SU-DHL-6 (cell line): Measurements from ENCODE around the gene CAP1.

Experiments used
- H2AFZ ChIP-seq: fragments of 200-600 bp; sonication (generic); 2 replicates; pipeline ENCODE4 v1.6.1; 2014; ENCODE audit warnings: low read depth, mild to moderate bottlenecking, moderate library complexity, mixed read lengths, antibody characterized with exemption, low read length; ENCODE audit not compliant: severe bottlenecking
- H3F3A ChIP-seq: fragments of 200-600 bp; shearing (Covaris generic); 2 replicates; pipeline ENCODE4 v1.6.0; 2016; ENCODE audit warnings: antibody characterized with exemption, mild to moderate bottlenecking; ENCODE audit not compliant: insufficient read depth
- H3K27ac ChIP-seq: fragments of 200-600 bp; sonication (generic); 2 replicates; pipeline ENCODE4 v1.5.1; 2016; ENCODE audit warnings: low read depth, mild to moderate bottlenecking, low read length, moderate library complexity, mixed read lengths
- H3K27me3 ChIP-seq: fragments of 200-600 bp; sonication (generic), shearing (Covaris generic); 2 replicates; pipeline ENCODE4 v1.6.0; 2014; ENCODE audit warnings: mild to moderate bottlenecking, low read length
- H3K36me3 ChIP-seq: fragments of 200-600 bp; sonication (generic); 2 replicates; pipeline ENCODE4 v1.6.1; 2014; ENCODE audit warnings: mild to moderate bottlenecking, low read length, mixed read lengths
- H3K4me2 ChIP-seq: fragments of 300-600, 200-600 bp; shearing (Covaris generic), sonication (generic); 2 replicates; pipeline ENCODE4 v1.6.0; 2014; ENCODE audit warnings: low read length, low read depth, mild to moderate bottlenecking; ENCODE audit not compliant: poor library complexity, severe bottlenecking
- H3K4me3 ChIP-seq: fragments of 200-600 bp; sonication (generic); 2 replicates; pipeline ENCODE4 v1.5.1; 2014; ENCODE audit warnings: antibody characterized with exemption, low read length, mild to moderate bottlenecking, mixed read lengths; ENCODE audit not compliant: insufficient read depth, poor library complexity, severe bottlenecking
- H3K79me2 ChIP-seq: fragments of 200-600 bp; sonication (generic); 2 replicates; pipeline ENCODE4 v1.6.1; 2014; ENCODE audit warnings: mild to moderate bottlenecking, low read length, moderate library complexity; ENCODE audit not compliant: insufficient read depth
- H3K9ac ChIP-seq: fragments of 200-600 bp; sonication (generic); 2 replicates; pipeline ENCODE4 v1.7.0; 2014; ENCODE audit warnings: mild to moderate bottlenecking, low read length
- H3K9me2 ChIP-seq: fragments of 200-600 bp; sonication (generic); replicated peaks from 2 replicates; pipeline ENCODE4 v1.6.1; 2014; ENCODE audit warnings: low read length; ENCODE audit not compliant: insufficient read depth
- H3K9me3 ChIP-seq: fragments of 200-600 bp; sonication (generic); 2 replicates; pipeline ENCODE4 v1.6.1; 2014; ENCODE audit warnings: low read length, mixed read lengths; ENCODE audit not compliant: insufficient read depth
- H4K20me1 ChIP-seq: fragments of 200-600 bp; sonication (generic); 2 replicates; pipeline ENCODE4 v1.6.1; 2014; ENCODE audit warnings: low read depth, mild to moderate bottlenecking, antibody characterized with exemption, low read length, moderate library complexity, mixed read lengths
- CTCF ChIP-seq: fragments of 200-600 bp; sonication (generic); IDR thresholded peaks from one replicate; pipeline ENCODE4 v1.5.1; 2017; ENCODE audit warnings: antibody characterized with exemption, mild to moderate bottlenecking, low read length, moderate library complexity; ENCODE audit not compliant: insufficient read depth, poor library complexity, severe bottlenecking
- EZH2phosphoT487 ChIP-seq: fragments of 200-600 bp; sonication (generic), shearing (Covaris generic); conservative IDR thresholded peaks from 2 replicates; pipeline ENCODE4 v1.6.1; 2018; ENCODE audit warnings: mild to moderate bottlenecking, antibody characterized with exemption, low read length, moderate library complexity, mixed read lengths

CAP1 gene

DNA sequence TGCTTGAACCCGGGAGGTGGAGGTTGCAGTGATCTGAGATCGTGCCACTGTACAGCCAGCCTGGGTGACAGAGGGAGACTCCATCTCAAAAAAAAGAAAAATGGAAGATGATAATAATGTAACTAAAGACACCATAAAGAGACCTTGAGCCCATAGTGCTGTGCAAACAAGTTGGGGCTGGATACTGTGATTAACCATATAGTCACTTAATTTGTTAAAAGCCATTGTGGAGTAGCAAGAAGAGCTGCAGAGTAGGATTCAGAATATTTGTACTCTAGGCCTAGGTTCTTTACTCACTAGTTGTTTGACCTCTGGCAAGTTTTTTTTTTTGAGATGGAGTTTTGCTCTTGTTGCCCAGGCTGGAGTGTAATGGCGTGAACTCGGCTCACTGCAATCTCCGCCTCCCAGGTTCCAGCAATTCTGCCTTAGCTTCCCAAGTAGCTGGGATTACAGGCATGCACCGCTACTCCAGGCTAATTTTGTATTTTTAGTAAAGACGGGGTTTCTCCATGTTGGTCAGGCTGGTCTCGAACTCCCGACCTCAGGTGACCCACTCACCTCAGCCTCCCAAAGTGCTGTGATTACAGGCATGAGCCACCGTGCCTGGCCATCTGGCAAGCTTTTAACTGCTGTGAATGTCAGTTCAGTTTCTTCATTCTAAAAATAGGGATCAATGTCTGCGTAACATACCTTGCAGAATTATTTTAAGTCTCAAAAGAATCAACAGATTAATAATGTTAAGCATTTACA lies 12.8 kb downstream of the CAP1 start:
- H3F3A ChIP-seq = no peaks in the 10 kb centered on the region
- H3K4me2 ChIP-seq = no peak overlapping the region
- no peak for TF ChIP-seq CTCF
- no peak for TF ChIP-seq EZH2phosphoT487
- H3K9me3 ChIP-seq = no peaks in the 10 kb centered on the region
- no peak overlapping the region for H2AFZ ChIP-seq
- H3K9me2 ChIP-seq = no peaks in the 10 kb centered on the region
- H3K27me3 ChIP-seq = no peaks in the 10 kb centered on the region
- no peak overlapping the region for H3K4me3 ChIP-seq
- H4K20me1 ChIP-seq = peaks cover 4% of the 10 kb centered on the region; the same call in 1 of the 2 replicates
- peaks cover 96% of the 10 kb centered on the region for H3K79me2 ChIP-seq
- H3K9ac ChIP-seq = no peak overlapping the region
- peaks cover 5% of the 10 kb centered on the region; the same call in 1 of the 2 replicates for H3K36me3 ChIP-seq
- no peak overlapping the region for H3K27ac ChIP-seq

GRCh38 chr1:40056519-40057309 lies 16.2 kb downstream of the CAP1 start:
- Histone ChIP-seq H3K27ac (no peak overlapping the region), H4K20me1 (no peaks in the 10 kb centered on the region; the same call in 1 of the 2 replicates), H3F3A (peaks cover 28% of the 10 kb centered on the region), H3K79me2 (peaks cover 74% of the 10 kb centered on the region), H3K4me3 (no peak overlapping the region), H3K9ac (no peak overlapping the region), H3K36me3 (peaks cover 22% of the 10 kb centered on the region), H3K9me2 (no peaks in the 10 kb centered on the region), H3K9me3 (no peaks in the 10 kb centered on the region), H3K4me2 (no peak overlapping the region), H2AFZ (no peak overlapping the region), H3K27me3 (no peaks in the 10 kb centered on the region)
- TF ChIP-seq CTCF (no peak), EZH2phosphoT487 (no peak)

GRCh38 chr1:40057310-40058030 lies 16.9 kb downstream of the CAP1 start:
- Histone ChIP-seq H3K4me3 (no peak overlapping the region), H3K9me2 (no peaks in the 10 kb centered on the region), H3K4me2 (no peak overlapping the region), H3K9ac (no peak overlapping the region), H4K20me1 (no peaks in the 10 kb centered on the region), H3F3A (peaks cover 31% of the 10 kb centered on the region), H3K36me3 (peaks cover 28% of the 10 kb centered on the region), H3K27ac (peak overlapping the region; percentile 90), H2AFZ (no peak overlapping the region), H3K27me3 (no peaks in the 10 kb centered on the region), H3K79me2 (peaks cover 66% of the 10 kb centered on the region), H3K9me3 (no peaks in the 10 kb centered on the region)
- TF ChIP-seq CTCF (no peak), EZH2phosphoT487 (no peak)
